GM11168 (cell line): Measurements from ENCODE around the gene SETD6.

Source experiments
- in situ Hi-C: fragments of 300-500 bp; cut with MboI; formaldehyde crosslinking; loops from one replicate; pipeline ENCODE4 v1.12.0; 2022; ENCODE audit warnings: low sequenced_read_pairs; ENCODE audit not compliant: unreplicated experiment

The SETD6 gene

DNA sequence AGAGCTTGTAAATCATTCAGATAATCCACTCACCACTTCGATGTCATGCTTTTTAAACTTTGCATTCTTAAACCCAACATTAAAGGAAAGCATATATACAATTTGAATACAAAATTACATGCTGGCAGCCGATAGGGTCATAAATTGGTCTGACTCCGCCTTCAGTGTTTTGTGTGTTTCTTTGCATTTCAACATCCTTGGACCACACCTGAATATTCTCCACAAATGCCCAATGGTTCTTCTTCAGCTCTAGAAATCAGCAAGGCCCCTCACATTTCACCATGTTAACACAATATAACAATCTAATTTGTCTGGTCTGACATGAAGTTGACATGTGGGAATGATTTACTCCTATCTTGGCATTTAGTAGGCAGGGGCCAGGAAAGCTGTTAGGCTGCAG lies 17.1 kb downstream of the SETD6 start:
- in situ Hi-C loops = no loop called here

DNA sequence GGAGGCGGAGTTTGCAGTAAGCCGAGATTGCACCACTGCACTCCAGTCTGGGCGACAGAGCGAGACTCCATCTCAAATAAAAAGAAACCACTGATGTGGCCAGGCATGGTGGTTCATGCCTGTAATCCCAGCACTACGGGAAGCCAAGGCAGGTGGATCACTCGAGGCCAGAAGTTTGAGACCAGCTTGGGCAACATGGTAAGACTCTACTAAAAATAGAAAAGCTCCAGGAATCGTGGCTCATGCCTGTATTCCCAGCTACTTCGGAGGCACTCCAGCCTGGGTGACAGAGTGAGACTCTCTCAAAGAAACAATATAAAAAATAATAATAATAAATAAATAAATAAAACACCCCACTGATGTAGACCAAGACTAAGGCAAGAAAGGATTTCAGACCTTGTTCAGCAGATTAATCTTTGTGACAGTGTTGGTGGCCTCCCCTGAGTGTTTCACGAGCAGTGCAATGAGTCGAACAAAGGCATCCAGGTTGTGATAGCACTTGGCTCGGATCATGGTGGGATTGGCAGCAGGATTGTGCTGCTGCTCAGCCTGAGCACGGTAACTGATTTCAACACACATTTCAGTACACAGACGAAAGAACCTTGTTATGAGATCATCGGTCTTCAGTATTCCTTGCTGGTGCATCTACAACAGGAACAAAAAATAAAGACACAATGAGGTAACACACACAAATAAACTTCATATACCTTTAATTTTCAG lies 18.6 kb downstream of the SETD6 start:
- in situ Hi-C loops = no loop called here

DNA sequence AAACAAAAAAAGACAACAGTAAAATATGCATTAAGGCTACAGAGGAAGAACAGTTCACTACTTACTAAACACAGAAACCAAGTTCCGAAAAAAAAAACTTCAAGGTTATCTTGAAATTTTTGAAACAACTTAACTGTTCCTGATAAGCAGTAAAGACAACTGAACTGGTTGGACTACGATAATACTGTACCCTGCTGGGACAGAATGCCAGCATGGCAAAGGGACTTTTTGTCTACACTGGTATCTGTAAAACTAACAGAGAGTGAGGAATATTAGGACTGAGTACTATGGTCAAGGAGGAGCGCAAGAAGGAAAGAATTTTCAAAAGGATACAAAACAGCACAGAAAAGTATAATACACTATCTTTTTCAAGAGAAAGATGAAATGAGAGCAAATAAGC lies 19.8 kb downstream of the SETD6 start:
- in situ Hi-C loops = no loop called here

DNA sequence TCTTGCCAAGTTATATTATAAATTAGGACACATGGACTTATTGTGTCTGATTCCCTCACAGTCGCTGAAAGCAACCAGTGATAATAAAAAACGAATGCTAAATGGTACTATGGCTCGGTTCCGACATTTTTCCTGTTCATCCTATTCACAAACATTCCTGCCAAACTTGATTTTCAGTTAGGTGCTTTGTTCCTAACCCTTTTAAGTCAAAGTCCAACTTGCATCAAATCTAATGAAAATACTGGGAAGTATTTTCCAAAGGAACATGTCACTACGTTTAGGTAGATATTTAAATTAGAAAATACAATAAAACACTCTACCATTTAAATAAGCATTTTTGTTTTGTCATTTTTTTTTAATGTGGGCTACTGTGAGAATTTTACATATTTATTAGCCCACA lies 21.0 kb downstream of the SETD6 start:
- in situ Hi-C loops = no loop called here

DNA sequence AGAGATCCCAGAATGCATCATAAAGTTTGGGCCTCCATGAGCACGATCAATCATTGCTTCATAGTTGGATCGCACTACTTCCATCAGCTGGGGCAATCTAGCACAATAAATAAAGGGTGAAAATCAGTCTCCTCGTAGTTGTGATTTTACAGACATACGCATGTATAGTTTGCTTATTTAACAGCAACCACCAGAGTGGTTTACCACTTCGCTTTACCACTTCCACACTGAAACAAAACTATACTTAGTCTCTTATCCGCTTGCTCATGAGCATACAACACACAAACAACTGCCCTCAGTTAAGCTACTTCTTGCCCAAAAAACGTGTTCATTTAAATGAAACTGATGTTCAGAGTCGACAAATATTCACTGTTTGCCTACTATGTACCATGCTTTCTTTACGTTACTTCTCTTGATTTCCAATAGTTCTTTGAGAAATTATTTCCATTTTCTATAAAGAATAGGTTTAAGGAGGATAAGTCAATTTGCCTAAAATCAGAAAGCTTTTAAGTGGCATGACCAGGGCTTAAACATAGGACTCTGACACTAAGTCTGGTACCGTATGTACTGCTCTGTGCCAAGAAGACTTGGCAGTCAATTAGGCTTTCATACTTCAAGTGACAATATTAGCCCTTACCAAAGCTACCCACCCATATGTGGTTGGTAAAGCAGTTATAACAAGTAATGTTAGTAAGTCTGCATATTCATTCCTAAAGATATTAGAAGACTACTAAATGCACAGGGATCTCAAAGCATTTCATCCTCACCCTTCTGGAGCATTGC lies 22.0 kb downstream of the SETD6 start:
- in situ Hi-C loops = no loop called here

DNA sequence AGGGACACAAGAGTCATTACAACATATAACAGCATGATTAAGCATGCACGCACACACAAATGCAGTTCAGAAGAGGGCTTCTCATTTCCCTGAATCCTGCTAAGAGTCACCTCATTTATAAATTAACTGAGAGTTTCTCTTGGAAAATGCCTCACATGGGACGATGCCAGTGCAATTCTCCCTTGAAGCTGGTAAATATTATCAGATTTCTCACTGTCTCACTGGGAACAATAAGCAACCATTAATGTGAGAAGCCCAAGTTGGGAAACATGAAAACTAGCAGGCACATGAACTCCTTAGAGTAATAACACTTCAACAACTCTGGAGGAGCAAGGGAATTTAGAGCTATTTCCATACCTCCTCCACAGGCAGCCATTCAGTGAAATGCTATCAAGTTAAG lies 26.4 kb downstream of the SETD6 start:
- in situ Hi-C loops = no loop called here

DNA sequence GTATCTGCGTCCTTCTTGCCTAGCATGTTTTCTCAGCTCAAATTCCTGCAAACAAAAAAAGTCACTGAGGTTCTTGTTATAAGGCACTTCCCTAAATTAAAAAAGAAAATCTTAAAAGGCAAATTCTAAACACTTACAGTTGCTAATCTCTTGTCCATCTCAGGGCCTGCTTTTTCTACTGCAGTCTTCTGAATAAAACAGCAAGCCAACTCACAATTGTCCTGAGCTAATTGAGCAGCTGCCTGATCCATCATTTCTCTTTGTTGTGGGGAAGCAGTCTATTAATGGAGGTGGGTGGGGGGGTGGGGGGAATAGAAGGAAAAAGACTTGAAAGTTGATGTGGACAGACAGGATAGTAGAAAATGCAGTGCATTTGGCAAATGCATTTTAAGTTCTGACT lies 27.0 kb downstream of the SETD6 start:
- in situ Hi-C loops = no loop called here

DNA sequence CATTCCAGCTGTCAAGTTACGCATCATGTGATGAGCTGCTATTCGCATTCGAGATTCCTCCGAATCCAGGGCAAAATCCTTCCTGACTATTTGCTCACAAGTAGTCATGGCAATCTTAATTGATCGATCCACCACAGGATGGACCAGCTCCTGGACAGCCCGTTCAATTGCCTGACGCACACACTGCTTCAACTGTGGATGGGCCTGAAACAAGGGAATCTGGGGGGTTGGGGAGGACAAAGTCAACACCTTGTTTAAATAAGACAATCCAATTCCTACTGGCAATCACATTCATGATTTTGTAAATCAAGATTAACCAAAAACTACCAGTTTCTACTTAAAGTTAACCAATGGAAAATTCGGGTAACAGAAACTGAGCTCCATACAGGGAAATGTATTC lies 28.4 kb downstream of the SETD6 start:
- in situ Hi-C loops = no loop called here

DNA sequence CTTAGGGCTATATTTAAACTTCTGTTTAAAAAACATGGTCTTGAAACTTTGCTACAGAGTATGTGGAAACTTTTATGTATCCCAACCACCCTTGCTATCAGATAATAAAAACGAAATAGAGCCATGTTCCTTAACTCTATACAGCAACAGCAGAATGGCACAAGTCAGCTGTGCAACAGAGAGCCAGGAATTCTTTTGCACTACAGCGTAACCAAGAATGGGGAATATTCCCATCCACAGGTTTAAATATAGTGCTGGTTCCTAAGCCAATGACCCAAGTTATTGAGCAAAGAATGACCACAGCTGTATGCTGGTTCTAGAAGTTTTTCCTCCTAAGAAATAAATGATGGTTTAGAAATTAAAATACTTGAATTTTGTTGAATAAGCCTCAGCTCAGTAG lies 33.1 kb downstream of the SETD6 start:
- in situ Hi-C loops = no loop called here

DNA sequence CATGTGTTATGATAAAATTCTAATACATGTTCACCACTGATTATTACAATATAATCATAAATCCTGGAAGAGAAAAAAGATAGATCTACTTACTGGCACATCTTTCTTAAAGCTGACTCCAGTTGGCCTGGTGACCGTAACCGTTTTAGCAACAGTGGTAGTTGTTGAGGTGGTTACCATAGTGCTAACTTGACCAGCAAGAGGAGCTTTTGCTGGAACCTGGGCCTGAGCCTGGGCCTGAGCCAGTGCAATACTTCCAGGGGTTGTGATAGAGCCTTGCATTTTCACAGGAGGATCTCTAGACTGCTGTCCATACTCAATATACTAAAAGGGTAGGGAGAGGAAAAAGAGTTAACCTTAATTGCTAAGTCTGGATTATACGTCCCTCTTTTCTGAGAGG lies 36.2 kb downstream of the SETD6 start:
- in situ Hi-C loops = no loop called here

DNA sequence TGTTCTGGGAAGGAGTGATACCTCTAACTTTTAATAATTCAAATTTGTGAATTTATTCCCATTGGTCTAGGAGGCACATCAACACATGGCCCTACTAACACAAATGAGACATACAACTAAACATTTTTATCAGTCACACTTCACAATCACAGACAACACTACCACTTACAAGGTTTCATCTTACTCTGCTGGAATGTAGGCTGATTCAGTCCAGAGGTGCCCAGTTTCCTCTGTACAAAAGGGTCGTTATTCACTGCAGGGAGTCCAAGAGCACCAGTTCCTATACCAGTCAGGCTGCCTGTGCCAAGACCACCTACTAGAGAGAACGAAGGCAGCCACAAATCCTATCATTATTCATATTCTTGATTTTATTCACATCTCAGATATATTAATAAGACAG lies 41.4 kb downstream of the SETD6 start:
- in situ Hi-C loops = no loop called here

DNA sequence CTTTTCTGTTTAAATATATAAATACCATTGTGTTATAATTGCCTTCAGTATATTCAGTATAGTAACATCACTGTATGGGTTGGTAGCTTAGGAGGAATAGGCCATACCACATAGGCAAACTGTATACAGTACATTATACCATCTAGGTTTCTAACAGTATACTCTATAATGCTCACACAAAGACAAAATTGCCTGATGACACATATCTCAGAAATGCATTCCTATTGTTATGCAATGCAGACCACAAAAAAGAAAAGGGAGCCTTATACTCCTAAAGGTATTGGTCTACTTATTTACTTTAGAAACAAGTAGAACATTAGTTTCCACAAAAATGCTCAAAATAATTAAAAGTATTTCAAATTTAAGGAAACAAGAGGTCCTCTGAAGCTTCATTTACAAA lies 47.9 kb downstream of the SETD6 start:
- in situ Hi-C loops = no loop called here

DNA sequence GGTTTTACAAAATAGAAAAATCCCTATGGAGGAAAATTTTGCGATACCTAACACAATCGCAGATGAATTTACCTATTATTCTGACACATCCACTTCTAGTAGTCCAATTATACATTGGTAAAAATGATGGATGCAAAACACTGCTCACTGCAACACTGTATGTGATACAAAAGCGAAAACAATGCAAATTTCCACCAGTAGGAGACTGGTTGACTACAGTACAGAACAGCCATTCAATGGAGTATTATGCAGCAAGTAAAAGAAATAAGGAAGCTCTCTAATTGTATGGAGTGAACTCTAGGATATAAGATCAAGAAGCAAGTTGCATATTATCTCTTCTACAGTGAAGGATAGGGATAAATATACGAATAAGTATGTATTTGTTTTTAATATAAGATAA lies 48.5 kb downstream of the SETD6 start:
- in situ Hi-C loops = no loop called here

DNA sequence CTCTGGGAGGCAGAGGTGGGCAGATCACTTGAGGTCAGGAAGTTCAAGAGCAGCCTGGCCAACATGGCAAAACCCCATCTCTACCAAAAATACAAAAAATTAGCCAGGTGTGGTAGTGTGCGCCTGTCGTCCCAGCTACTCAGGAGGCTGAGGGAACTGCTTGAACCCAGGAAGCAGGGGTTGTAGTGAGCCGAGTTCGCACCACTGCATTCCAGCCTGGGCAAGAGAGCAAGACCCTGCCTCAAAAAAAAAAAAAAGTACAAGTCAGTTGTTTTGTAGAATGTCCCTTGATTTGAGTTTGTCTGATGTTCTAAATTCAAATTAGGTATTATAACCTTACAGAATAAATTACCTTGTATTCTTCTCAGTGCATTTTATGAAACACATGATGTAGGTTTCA lies 50.4 kb downstream of the SETD6 start:
- in situ Hi-C loops = loop anchor here (5.0 kb wide), 1 partner anchor 43 kb away; no protein-coding TSS in a partner anchor
